GM12878 (cell line): ENCODE data around the gene BHLHE23. TPM values are rescaled to one million over a fixed set of nuclear protein-coding genes. Genes with fewer than 3 reads are reported as not detected.

Experiments
- ATAC-seq: fragments of 200-7000 bp; cut with Tn5 transposase; 3 replicates; pipeline ENCODE4 v1.9.1; 2020; ENCODE audit warnings: mild to moderate bottlenecking, moderate library complexity
- BruUV-seq: library from RNA; stranded (reverse); fragments of 400-500 nt; replicated peaks from 2 replicates; lab custom pipeline; 2021; lab: Mats Ljungman, UMichigan
- CTCF ChIA-PET: fragments of 300-600 bp; sonication (Branson Sonifier 250); formaldehyde crosslinking; extraction: SDS; loops from one replicate; lab custom pipeline; 2021; ENCODE audit warnings: inconsistent platforms; lab: Yijun Ruan, JAX
- POLR2A ChIA-PET: fragments of 350-600 bp; formaldehyde crosslinking; extraction: SDS; loops from one replicate; lab custom pipeline; 2021; ENCODE audit warnings: inconsistent platforms; lab: Charles Lee
- RAD21 ChIA-PET: fragments of 300-600 bp; sonication (Branson Sonifier 250); formaldehyde crosslinking; loops from one replicate; lab custom pipeline; 2023; ENCODE audit warnings: antibody characterized with exemption; ENCODE audit not compliant: unreplicated experiment; lab: Charles Lee
- SMC1A ChIA-PET: fragments of 300-600 bp; sonication (Branson Sonifier 250); formaldehyde crosslinking; loops from one replicate; lab custom pipeline; 2023; ENCODE audit not compliant: unreplicated experiment, uncharacterized antibody; lab: Charles Lee
- DNase-seq: peaks from one replicate; pipeline ENCODE4 v3.0.0-alpha.2; 2011; ENCODE audit warnings: low read depth, low spot score
- FAIRE-seq: peaks from 3 replicates; lab custom pipeline; 2011; peaks lifted over from hg19 to GRCh38; lab: Jason Lieb, UNC
- H2AFZ ChIP-seq: 2 replicates; pipeline ENCODE4 v1.6.0; 2011; ENCODE audit warnings: low read depth, low read length, control low read depth; ENCODE audit not compliant: control insufficient read depth
- H3K27ac ChIP-seq: 2 replicates; pipeline ENCODE4 v1.5.1; 2011; ENCODE audit warnings: control low read depth; ENCODE audit not compliant: control insufficient read depth, insufficient read depth
- H3K27me3 ChIP-seq, 2 experiments: replicated peaks in 1 of 2; 2 replicates each; pipeline versions ENCODE4 v1.6.0 to v1.6.1; 2011; ENCODE audit warnings: low read length in 1 of 2; ENCODE audit not compliant: control insufficient read depth in 2 of 2, insufficient read depth in 2 of 2
- H3K36me3 ChIP-seq, 2 experiments: 2 replicates each; pipeline ENCODE4 v1.5.1; 2011; ENCODE audit warnings: low read length in 1 of 2; ENCODE audit not compliant: control insufficient read depth in 2 of 2, insufficient read depth in 2 of 2
- H3K4me1 ChIP-seq: 2 replicates; pipeline ENCODE4 v1.6.1; 2011; ENCODE audit warnings: mild to moderate bottlenecking, low read length, moderate library complexity, mixed read lengths; ENCODE audit not compliant: control insufficient read depth, insufficient read depth
- H3K4me2 ChIP-seq: 2 replicates; pipeline ENCODE4 v1.6.0; 2011; ENCODE audit warnings: control low read depth; ENCODE audit not compliant: control insufficient read depth, insufficient read depth
- H3K4me3 ChIP-seq: fragments of 200-600 bp; sonication (generic); 2 replicates; pipeline ENCODE4 v1.5.1; 2016
- H3K79me2 ChIP-seq: 2 replicates; pipeline ENCODE4 v1.6.0; 2011; ENCODE audit warnings: low read length; ENCODE audit not compliant: control insufficient read depth, insufficient read depth
- H3K9ac ChIP-seq: 2 replicates; pipeline ENCODE4 v1.8.0; 2011; ENCODE audit warnings: low read length, control low read depth, mixed read lengths; ENCODE audit not compliant: control insufficient read depth, insufficient read depth
- H3K9me3 ChIP-seq: replicated peaks from 3 replicates; pipeline ENCODE4 v1.5.1; 2011; ENCODE audit warnings: mild to moderate bottlenecking, low read length; ENCODE audit not compliant: control insufficient read depth, insufficient read depth
- H4K20me1 ChIP-seq: 2 replicates; pipeline ENCODE4 v1.6.0; 2011; ENCODE audit not compliant: control insufficient read depth, insufficient read depth
- EP300 ChIP-seq, 2 experiments: fragments of 150-350 bp in 1 of 2; IDR thresholded peaks; 2 replicates each; pipeline ENCODE4 v1.6.1; 2011 to 2012; ENCODE audit warnings: low read depth in 2 of 2, low read length in 2 of 2, borderline replicate concordance in 1 of 2, improper control_type of control experiment in 1 of 2, inconsistent platforms in 1 of 2; ENCODE audit not compliant: control insufficient read depth in 1 of 2
- TCF12 ChIP-seq: IDR thresholded peaks from 2 replicates; pipeline ENCODE4 v1.6.1; 2011; ENCODE audit warnings: low read depth, mild to moderate bottlenecking, low read length
- ZNF24 ChIP-seq: fragments of 450-650 bp; IDR thresholded peaks from 2 replicates; pipeline ENCODE4 v1.6.1; 2017; ENCODE audit warnings: antibody characterized with exemption, mild to moderate bottlenecking
- WGBS: methylation state at CpG from one replicate; pipeline ENCODE4 v1.1.6; 2016; ENCODE audit warnings: low lambda C conversion rate; ENCODE audit not compliant: insufficient replicate concordance, insufficient coverage; ENCODE audit errors: missing lambda C conversion rate; 5-methylcytosine and 5-hydroxymethylcytosine counted together
- in situ Hi-C: fragments of 300-500 bp; cut with MboI; formaldehyde crosslinking; loops from 9 replicates; pipeline ENCODE4 v1.14.3; 2018; ENCODE audit warnings: mixed read lengths
- intact Hi-C: fragments of 100-400 bp; cut with micrococcal nuclease; formaldehyde crosslinking; loops from one replicate; pipeline ENCODE4 v1.14.2; 2022; ENCODE audit not compliant: unreplicated experiment
- polyA plus RNA-seq, 11 experiments: library from polyadenylated mRNA; depleted of rRNA in 4 of 11; unstranded in 6 of 11; stranded (reverse) in 5 of 11; fragments of >200 nt; fragmentation: Nextera tagmentation in 4 of 11; fragmentation: Illumina TruSeq in 1 of 11; extraction: Ambion mirVana in 4 of 11; extraction: Trizol in 1 of 11; gene quantifications; 1 replicate in 1 of 11; 2 replicates in 10 of 11; pipeline versions ENCODE4 v1.2.1 to v1.2.3, GENCODE V29; 2011 to 2016; ENCODE audit warnings: inconsistent platforms in 2 of 11, missing spikeins in 2 of 11, low read depth in 1 of 11
- total RNA-seq, 4 experiments: library from RNA; depleted of rRNA in 3 of 4; stranded (reverse); fragments of >200 nt in 3 of 4; fragmentation: Illumina TruSeq in 1 of 4; extraction: Trizol in 1 of 4; gene quantifications; 2 replicates each; pipeline versions ENCODE4 v1.2.1 to v1.2.3, GENCODE V29; 2013 to 2021
- TF ChIP-seq, protein P1 (sequence below): fragments of 450-650 bp; formaldehyde crosslinking; IDR thresholded peaks from 2 replicates; pipeline ENCODE4 v1.4.0; 2020; ENCODE audit warnings: mild to moderate bottlenecking, moderate library complexity

BHLHE23 gene
- total and polyA plus RNA-seq, 10 of the 15 experiments (the other 5 are each of a cell fraction or from before 2014, with no cell fraction given), result 0.28 to 0.33 TPM; not detected in 8

DNA sequence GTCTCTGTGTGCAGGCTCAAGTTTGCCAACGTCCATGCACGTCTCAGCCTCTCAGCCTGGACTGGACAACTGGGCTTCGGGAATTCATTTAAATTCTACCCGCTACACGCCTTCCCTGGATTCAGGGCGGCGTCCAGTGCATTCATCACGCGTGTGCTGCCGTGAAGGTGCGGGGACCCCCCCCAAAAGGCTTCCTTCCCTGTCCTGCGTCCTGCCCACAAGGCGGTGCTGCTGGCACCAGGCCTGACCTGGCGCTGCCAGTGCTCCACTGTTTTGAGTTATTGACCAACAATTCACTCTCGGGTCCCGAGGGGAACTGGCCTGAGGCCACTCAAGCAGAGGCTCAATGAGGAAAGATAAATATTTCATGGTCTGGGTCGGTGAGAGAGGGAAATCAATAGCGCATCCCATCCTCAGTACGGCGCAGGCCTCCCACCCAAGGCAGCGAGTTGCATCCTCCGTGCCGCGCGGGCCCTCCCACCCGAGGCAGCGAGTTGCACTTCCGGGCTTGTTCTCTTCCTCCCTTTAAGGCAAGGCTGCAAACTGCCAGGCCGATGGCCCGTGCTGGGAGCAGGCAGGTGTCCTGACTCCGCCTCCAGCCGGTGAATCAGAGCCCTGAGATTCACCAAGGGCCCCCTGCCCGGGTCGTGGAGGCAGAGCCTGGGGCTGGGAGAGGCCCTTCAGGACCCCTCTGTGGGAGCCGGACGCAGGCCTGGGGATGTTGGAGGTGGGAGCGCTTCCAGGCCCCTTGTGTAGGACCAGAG lies 22.8 kb upstream of the BHLHE23 start:
- in situ Hi-C loops, result no loop called here
- H3K27me3 ChIP-seq, result no peaks in the 10 kb centered on the region
- no peaks in the 10 kb centered on the region for H4K20me1 ChIP-seq
- no peak overlapping the region for H3K4me2 ChIP-seq
- no peaks in the 10 kb centered on the region for H3K9me3 ChIP-seq
- intact Hi-C loops, result no loop called here
- ChIA-PET CTCF (no interaction called here), POLR2A (no interaction called here), SMC1A (no interaction called here), RAD21 (no interaction called here)
- no peak for ATAC-seq
- peaks cover 0 to 1% of the 10 kb centered on the region in 2 experiments; a peak in 2 of 4 replicates for H3K36me3 ChIP-seq
- no peak overlapping the region for H3K4me3 ChIP-seq
- FAIRE-seq, result no peak
- no TSS peak for BruUV-seq
- H3K79me2 ChIP-seq, result no peaks in the 10 kb centered on the region; the same call in 1 of the 2 replicates
- 83% methylated on average over 34 of the region's 37 CpGs for WGBS
- peaks cover 7% of the 10 kb centered on the region; the same call in 1 of the 2 replicates for H3K4me1 ChIP-seq
- H2AFZ ChIP-seq, result no peak overlapping the region
- H3K27ac ChIP-seq, result no peak overlapping the region
- H3K9ac ChIP-seq, result no peak overlapping the region
- no peak for DNase-seq
- TF ChIP-seq ZNF24 (no peak), EP300 (IDR thresholded peaks at IDR 0.05; ENCODE audit: borderline replicate concordance in 1 of 2, control insufficient read depth in 1 of 2, low read depth in 2 of 2, low read length in 2 of 2) (no peak), TCF12 (no peak)
- TF ChIP-seq, protein P1, sequence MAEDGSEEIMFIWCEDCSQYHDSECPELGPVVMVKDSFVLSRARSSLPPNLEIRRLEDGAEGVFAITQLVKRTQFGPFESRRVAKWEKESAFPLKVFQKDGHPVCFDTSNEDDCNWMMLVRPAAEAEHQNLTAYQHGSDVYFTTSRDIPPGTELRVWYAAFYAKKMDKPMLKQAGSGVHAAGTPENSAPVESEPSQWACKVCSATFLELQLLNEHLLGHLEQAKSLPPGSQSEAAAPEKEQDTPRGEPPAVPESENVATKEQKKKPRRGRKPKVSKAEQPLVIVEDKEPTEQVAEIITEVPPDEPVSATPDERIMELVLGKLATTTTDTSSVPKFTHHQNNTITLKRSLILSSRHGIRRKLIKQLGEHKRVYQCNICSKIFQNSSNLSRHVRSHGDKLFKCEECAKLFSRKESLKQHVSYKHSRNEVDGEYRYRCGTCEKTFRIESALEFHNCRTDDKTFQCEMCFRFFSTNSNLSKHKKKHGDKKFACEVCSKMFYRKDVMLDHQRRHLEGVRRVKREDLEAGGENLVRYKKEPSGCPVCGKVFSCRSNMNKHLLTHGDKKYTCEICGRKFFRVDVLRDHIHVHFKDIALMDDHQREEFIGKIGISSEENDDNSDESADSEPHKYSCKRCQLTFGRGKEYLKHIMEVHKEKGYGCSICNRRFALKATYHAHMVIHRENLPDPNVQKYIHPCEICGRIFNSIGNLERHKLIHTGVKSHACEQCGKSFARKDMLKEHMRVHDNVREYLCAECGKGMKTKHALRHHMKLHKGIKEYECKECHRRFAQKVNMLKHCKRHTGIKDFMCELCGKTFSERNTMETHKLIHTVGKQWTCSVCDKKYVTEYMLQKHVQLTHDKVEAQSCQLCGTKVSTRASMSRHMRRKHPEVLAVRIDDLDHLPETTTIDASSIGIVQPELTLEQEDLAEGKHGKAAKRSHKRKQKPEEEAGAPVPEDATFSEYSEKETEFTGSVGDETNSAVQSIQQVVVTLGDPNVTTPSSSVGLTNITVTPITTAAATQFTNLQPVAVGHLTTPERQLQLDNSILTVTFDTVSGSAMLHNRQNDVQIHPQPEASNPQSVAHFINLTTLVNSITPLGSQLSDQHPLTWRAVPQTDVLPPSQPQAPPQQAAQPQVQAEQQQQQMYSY, result no peak
